DOHH2 (cell line): ENCODE results near the gene ZNF561.

Experiments
- EZH2phosphoT487 ChIP-seq: fragments of 200-600 bp; sonication (generic); IDR thresholded peaks from 2 replicates; pipeline ENCODE4 v1.6.1; 2017; ENCODE audit warnings: borderline replicate concordance, mild to moderate bottlenecking, antibody characterized with exemption, low read length, moderate library complexity, mixed read lengths
- TF ChIP-seq, protein P1 (sequence below): fragments of 200-600 bp; sonication (generic); IDR thresholded peaks from one replicate; pipeline ENCODE4 v1.5.1; 2014; ENCODE audit warnings: antibody characterized with exemption, mild to moderate bottlenecking, low read depth, low read length; ENCODE audit not compliant: poor library complexity, severe bottlenecking

DNA sequence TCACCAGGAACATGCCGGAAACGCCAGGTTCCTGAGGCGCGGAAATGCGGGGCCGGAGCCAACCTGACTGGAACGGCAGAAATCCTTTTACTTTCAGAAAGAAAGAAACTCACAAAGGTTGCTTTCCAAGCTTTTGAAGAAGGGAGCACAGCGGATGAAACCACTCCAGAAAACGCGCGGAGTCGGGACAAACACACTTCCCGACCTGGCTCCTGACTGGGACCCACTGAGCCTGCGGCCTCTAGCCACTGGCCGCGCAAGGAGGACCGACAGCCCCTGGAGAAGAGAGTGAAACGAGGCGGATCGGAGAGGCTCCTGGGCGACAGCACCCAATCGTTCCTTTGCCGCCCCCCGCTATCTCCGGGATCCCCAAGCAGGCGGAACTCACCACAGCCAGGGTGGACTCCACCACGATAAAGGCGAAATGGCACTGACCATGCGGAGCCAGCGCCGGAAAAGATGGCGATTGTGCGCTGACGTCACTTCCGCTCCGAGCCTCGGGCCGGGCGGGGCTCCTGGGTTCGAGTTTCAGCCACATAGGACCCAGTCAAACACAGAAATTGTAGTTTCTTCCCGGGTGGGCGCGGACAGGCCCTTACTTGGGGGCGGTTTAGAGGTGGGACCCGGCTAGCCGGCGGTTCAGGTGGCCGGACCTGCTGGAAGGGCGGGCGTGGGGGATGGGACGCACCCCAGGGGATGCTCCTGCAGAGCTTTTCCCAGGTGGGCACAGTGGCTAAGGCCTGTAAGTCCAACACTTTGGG is 36.8 kb downstream of the ZNF561 start, which contains the start of gene ZNF121:
- TF ChIP-seq, protein P1, sequence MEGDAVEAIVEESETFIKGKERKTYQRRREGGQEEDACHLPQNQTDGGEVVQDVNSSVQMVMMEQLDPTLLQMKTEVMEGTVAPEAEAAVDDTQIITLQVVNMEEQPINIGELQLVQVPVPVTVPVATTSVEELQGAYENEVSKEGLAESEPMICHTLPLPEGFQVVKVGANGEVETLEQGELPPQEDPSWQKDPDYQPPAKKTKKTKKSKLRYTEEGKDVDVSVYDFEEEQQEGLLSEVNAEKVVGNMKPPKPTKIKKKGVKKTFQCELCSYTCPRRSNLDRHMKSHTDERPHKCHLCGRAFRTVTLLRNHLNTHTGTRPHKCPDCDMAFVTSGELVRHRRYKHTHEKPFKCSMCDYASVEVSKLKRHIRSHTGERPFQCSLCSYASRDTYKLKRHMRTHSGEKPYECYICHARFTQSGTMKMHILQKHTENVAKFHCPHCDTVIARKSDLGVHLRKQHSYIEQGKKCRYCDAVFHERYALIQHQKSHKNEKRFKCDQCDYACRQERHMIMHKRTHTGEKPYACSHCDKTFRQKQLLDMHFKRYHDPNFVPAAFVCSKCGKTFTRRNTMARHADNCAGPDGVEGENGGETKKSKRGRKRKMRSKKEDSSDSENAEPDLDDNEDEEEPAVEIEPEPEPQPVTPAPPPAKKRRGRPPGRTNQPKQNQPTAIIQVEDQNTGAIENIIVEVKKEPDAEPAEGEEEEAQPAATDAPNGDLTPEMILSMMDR, result no peak
- TF ChIP-seq EZH2phosphoT487, result no peak
